Glomerular visceral epithelial cell (primary cell): ENCODE results near the gene TUT7.
"Not testable (repeated sequence)": the region's sequence is repeated elsewhere in the genome, so short reads cannot be mapped to it uniquely, and the experiment has no call there.

Experiments used
- DNase-seq: peaks from one replicate; pipeline ENCODE4 v3.0.0-alpha.2; 2016; ENCODE audit errors: extremely low spot score

Gene TUT7

GRCh38 chr9:86347991-86348390 is 6.2 kb downstream of the TUT7 start:
- DNase-seq, result no peak

GRCh38 chr9:86344818-86345217 is 9.4 kb downstream of the TUT7 start:
- DNase-seq, result no peak

GRCh38 chr9:86342269-86342668 is 11.9 kb downstream of the TUT7 start:
- DNase-seq, result no peak

GRCh38 chr9:86341007-86341491 is 13.2 kb downstream of the TUT7 start:
- no peak for DNase-seq

- DNase-seq, result no peak
Measured at GRCh38 chr9:86340356-86341006, 13.7 kb downstream of the TUT7 start.

- DNase-seq, result no peak
Measured at GRCh38 chr9:86337469-86338108, 16.6 kb downstream of the TUT7 start.

- DNase-seq, result no peak
Measured at GRCh38 chr9:86336058-86336457, 18.2 kb downstream of the TUT7 start.

- no peak for DNase-seq
Measured at GRCh38 chr9:86333651-86334050, 20.6 kb downstream of the TUT7 start.

- DNase-seq, result no peak
Measured at GRCh38 chr9:86330186-86330585, 24.0 kb downstream of the TUT7 start.

- DNase-seq, result no peak
Measured at GRCh38 chr9:86329649-86330048, 24.6 kb downstream of the TUT7 start.

GRCh38 chr9:86328156-86328555 is 26.1 kb downstream of the TUT7 start:
- no peak for DNase-seq

- no peak for DNase-seq
Measured at GRCh38 chr9:86326536-86326935, 27.7 kb downstream of the TUT7 start.

GRCh38 chr9:86324901-86325300 is 29.3 kb downstream of the TUT7 start:
- no peak for DNase-seq

GRCh38 chr9:86324308-86324707 is 29.9 kb downstream of the TUT7 start:
- no peak for DNase-seq

- no peak for DNase-seq
Measured at GRCh38 chr9:86322973-86323644, 31.1 kb downstream of the TUT7 start.

- DNase-seq, result peak; percentile 54
Measured at GRCh38 chr9:86321373-86321772, 32.8 kb downstream of the TUT7 start.

GRCh38 chr9:86318187-86318586 is 36.0 kb downstream of the TUT7 start:
- DNase-seq, result no peak

GRCh38 chr9:86315078-86315477 is 39.1 kb downstream of the TUT7 start:
- no peak for DNase-seq

GRCh38 chr9:86312959-86313358 is 41.3 kb downstream of the TUT7 start:
- not testable (repeated sequence) for DNase-seq

- no peak for DNase-seq
Measured at GRCh38 chr9:86308687-86309086, 45.5 kb downstream of the TUT7 start.

- no peak for DNase-seq
Measured at GRCh38 chr9:86304236-86304730, 49.9 kb downstream of the TUT7 start.

GRCh38 chr9:86303316-86303975 is 50.8 kb downstream of the TUT7 start:
- no peak for DNase-seq
